ENCODE results near the gene MRTO4.
A peak's percentile ranks its signal among the peaks of the same experiment; 100 is the strongest.

The MRTO4 gene

GRCh38 chr1:19209990-19210771 lies 41.4 kb upstream of the MRTO4 start, which contains the start of gene UBR4 (continued):
- TF ChIP-seq, protein P1, sequence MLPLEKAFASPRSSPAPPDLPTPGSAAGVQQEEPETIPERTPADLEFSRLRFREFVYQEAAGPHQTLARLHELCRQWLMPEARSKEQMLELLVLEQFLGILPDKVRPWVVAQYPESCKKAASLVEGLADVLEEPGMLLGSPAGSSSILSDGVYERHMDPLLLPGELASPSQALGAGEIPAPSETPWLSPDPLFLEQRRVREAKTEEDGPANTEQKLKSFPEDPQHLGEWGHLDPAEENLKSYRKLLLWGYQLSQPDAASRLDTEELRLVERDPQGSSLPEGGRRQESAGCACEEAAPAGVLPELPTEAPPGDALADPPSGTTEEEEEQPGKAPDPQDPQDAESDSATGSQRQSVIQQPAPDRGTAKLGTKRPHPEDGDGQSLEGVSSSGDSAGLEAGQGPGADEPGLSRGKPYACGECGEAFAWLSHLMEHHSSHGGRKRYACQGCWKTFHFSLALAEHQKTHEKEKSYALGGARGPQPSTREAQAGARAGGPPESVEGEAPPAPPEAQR (tag by site-specific recombination; IDR thresholded peaks at IDR 0.05) = peak; percentile 70; the same call in 1 of the 2 replicates
- TF ChIP-seq, protein P2, sequence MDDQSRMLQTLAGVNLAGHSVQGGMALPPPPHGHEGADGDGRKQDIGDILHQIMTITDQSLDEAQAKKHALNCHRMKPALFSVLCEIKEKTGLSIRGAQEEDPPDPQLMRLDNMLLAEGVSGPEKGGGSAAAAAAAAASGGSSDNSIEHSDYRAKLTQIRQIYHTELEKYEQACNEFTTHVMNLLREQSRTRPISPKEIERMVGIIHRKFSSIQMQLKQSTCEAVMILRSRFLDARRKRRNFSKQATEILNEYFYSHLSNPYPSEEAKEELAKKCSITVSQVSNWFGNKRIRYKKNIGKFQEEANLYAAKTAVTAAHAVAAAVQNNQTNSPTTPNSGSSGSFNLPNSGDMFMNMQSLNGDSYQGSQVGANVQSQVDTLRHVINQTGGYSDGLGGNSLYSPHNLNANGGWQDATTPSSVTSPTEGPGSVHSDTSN (CRISPR knock-in tag; IDR thresholded peaks at IDR 0.05) = peak; percentile 80
- TF ChIP-seq FEZF1 (tag by site-specific recombination; IDR thresholded peaks at IDR 0.05) = peak; percentile 10; the same call in 1 of the 2 replicates
- TF ChIP-seq ZNF155 (tag by site-specific recombination; IDR thresholded peaks at IDR 0.05) = no peak
- TF ChIP-seq GLI2 (tag by site-specific recombination; IDR thresholded peaks at IDR 0.05; ENCODE audit: borderline replicate concordance, low read depth) = no peak
- no peak for TF ChIP-seq MEIS1 (CRISPR knock-in tag; IDR thresholded peaks at IDR 0.05; ENCODE audit: borderline replicate concordance)
- peak; percentile 42; the same call in 1 of the 2 replicates for TF ChIP-seq ELK4 (IDR thresholded peaks at IDR 0.05; ENCODE audit: borderline replicate concordance, low read depth, low read length)
- TF ChIP-seq ZNF488 (tag by site-specific recombination; IDR thresholded peaks at IDR 0.05) = no peak
- TF ChIP-seq, protein P3, sequence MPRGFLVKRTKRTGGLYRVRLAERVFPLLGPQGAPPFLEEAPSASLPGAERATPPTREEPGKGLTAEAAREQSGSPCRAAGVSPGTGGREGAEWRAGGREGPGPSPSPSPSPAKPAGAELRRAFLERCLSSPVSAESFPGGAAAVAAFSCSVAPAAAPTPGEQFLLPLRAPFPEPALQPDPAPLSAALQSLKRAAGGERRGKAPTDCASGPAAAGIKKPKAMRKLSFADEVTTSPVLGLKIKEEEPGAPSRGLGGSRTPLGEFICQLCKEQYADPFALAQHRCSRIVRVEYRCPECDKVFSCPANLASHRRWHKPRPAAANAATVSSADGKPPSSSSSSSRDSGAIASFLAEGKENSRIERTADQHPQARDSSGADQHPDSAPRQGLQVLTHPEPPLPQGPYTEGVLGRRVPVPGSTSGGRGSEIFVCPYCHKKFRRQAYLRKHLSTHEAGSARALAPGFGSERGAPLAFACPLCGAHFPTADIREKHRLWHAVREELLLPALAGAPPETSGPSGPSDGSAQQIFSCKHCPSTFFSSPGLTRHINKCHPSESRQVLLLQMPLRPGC (tag by site-specific recombination; IDR thresholded peaks at IDR 0.05) = no peak
- peak; percentile 83 for TF ChIP-seq YY2 (tag by site-specific recombination; IDR thresholded peaks at IDR 0.05)
- no peak for TF ChIP-seq ZNF112 (tag by site-specific recombination; IDR thresholded peaks at IDR 0.05)
- TF ChIP-seq YY1 (tag by site-specific recombination; IDR thresholded peaks at IDR 0.05) = peak; percentile 90
- peak; percentile 83 for TF ChIP-seq ZNF76 (tag by site-specific recombination; IDR thresholded peaks at IDR 0.05; ENCODE audit: borderline replicate concordance, low read depth)
- TF ChIP-seq HOXC10 (CRISPR knock-in tag; IDR thresholded peaks at IDR 0.05) = no peak
- TF ChIP-seq ZNF843 (tag by site-specific recombination; IDR thresholded peaks at IDR 0.05) = peak; percentile 47; the same call in 1 of the 2 replicates
- TF ChIP-seq ZNF501 (tag by site-specific recombination; IDR thresholded peaks at IDR 0.05) = peak; percentile 78; the same call in 1 of the 2 replicates
- TF ChIP-seq HOXD13 (CRISPR knock-in tag; IDR thresholded peaks at IDR 0.05; ENCODE audit: borderline replicate concordance) = no peak
- TF ChIP-seq ZNF704 (tag by site-specific recombination; IDR thresholded peaks at IDR 0.05) = peak; percentile 72; the same call in 1 of the 2 replicates
- TF ChIP-seq KLF16 (tag by site-specific recombination; IDR thresholded peaks at IDR 0.05) = no peak; the same call in 1 of the 2 replicates
- peak; percentile 99; the same call in 1 of the 2 replicates for TF ChIP-seq ZNF768 (tag by site-specific recombination; IDR thresholded peaks at IDR 0.05)
- no peak for TF ChIP-seq ZNF184 (tag by site-specific recombination; IDR thresholded peaks at IDR 0.05)
- TF ChIP-seq ZNF175 (tag by site-specific recombination; IDR thresholded peaks at IDR 0.05) = no peak
- TF ChIP-seq, protein P4, sequence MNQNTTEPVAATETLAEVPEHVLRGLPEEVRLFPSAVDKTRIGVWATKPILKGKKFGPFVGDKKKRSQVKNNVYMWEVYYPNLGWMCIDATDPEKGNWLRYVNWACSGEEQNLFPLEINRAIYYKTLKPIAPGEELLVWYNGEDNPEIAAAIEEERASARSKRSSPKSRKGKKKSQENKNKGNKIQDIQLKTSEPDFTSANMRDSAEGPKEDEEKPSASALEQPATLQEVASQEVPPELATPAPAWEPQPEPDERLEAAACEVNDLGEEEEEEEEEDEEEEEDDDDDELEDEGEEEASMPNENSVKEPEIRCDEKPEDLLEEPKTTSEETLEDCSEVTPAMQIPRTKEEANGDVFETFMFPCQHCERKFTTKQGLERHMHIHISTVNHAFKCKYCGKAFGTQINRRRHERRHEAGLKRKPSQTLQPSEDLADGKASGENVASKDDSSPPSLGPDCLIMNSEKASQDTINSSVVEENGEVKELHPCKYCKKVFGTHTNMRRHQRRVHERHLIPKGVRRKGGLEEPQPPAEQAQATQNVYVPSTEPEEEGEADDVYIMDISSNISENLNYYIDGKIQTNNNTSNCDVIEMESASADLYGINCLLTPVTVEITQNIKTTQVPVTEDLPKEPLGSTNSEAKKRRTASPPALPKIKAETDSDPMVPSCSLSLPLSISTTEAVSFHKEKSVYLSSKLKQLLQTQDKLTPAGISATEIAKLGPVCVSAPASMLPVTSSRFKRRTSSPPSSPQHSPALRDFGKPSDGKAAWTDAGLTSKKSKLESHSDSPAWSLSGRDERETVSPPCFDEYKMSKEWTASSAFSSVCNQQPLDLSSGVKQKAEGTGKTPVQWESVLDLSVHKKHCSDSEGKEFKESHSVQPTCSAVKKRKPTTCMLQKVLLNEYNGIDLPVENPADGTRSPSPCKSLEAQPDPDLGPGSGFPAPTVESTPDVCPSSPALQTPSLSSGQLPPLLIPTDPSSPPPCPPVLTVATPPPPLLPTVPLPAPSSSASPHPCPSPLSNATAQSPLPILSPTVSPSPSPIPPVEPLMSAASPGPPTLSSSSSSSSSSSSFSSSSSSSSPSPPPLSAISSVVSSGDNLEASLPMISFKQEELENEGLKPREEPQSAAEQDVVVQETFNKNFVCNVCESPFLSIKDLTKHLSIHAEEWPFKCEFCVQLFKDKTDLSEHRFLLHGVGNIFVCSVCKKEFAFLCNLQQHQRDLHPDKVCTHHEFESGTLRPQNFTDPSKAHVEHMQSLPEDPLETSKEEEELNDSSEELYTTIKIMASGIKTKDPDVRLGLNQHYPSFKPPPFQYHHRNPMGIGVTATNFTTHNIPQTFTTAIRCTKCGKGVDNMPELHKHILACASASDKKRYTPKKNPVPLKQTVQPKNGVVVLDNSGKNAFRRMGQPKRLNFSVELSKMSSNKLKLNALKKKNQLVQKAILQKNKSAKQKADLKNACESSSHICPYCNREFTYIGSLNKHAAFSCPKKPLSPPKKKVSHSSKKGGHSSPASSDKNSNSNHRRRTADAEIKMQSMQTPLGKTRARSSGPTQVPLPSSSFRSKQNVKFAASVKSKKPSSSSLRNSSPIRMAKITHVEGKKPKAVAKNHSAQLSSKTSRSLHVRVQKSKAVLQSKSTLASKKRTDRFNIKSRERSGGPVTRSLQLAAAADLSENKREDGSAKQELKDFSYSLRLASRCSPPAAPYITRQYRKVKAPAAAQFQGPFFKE (tag by site-specific recombination; IDR thresholded peaks at IDR 0.05; ENCODE audit: borderline replicate concordance) = no peak
- TF ChIP-seq ZNF354C (tag by site-specific recombination; IDR thresholded peaks at IDR 0.05; ENCODE audit: borderline replicate concordance, low read depth) = no peak
- peak; percentile 79 for TF ChIP-seq SP7 (tag by site-specific recombination; IDR thresholded peaks at IDR 0.05)
- TF ChIP-seq ZNF837 (tag by site-specific recombination; IDR thresholded peaks at IDR 0.05) = no peak

Data from HEK293 (cell line).